ENCODE data around the gene NAPA. TPM values are rescaled to one million over a fixed set of nuclear protein-coding genes. Genes with fewer than 3 reads are reported as not detected.
A peak's percentile ranks its signal among the peaks of the same experiment; 100 is the strongest.

The NAPA gene
- polyA plus RNA-seq, 3 donors, result 77.5 to 135 (median 111) TPM

DNA sequence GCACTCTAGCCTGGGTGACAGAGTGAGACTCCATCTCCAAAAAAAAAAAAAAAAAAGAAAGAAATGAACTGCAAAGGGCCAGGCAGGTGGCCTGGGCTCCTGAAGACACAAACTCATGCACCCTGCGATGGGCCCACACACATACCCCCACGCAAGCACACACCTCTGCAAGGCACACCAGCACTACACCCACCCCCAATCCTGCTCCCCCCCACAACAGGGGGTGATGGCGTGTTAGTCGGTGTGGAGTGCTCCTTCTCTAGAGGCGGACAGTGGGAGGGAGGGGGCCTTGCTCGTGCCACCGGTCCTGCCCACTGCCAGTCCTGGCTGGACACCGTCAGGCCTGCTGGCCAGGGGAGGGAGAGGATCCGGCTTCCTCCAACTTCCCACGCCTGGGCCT lies 41.5 kb downstream of the NAPA start:
- Histone ChIP-seq H2AFZ (ENCODE audit: insufficient read depth, low read depth, low read length, poor library complexity, severe bottlenecking) (no peak overlapping the region), H3K27ac (ENCODE audit: low read depth in 1 of 2, low read length in 2 of 2) (no peak overlapping the region), H3K27me3 (ENCODE audit: control insufficient read depth in 2 of 2, insufficient read depth in 2 of 2, low read length in 2 of 2) (peaks cover 16 to 43% of the 10 kb centered on the region in 2 donors), H3K4me3 (replicated peaks in 1 of 3; ENCODE audit: low read depth in 2 of 3, low read length in 3 of 3) (no peak overlapping the region), H4K20me1 (ENCODE audit: insufficient read depth, low read length) (no peaks in the 10 kb centered on the region), H3K4me1 (ENCODE audit: control insufficient read depth in 1 of 2, insufficient read depth in 2 of 2, low read length in 2 of 2) (no peaks in the 10 kb centered on the region), H3K4me2 (replicated peaks; ENCODE audit: extremely low read depth, low read length, poor library complexity, severe bottlenecking) (no peak overlapping the region), H3K9ac (ENCODE audit: insufficient read depth, low read length, poor library complexity, severe bottlenecking) (no peak overlapping the region), H3K9me3 (replicated peaks in 1 of 2; ENCODE audit: control insufficient read depth in 1 of 2, insufficient read depth in 1 of 2, low read length in 2 of 2) (peaks cover 0 to 12% of the 10 kb centered on the region in 2 donors), H3K79me2 (ENCODE audit: insufficient read depth, low read length) (no peaks in the 10 kb centered on the region), H3K36me3 (replicated peaks in 1 of 2; ENCODE audit: control insufficient read depth in 1 of 2, insufficient read depth in 2 of 2, low read length in 2 of 2) (no peaks in the 10 kb centered on the region)
- 100% methylated on average over 5 of the region's 10 CpGs for WGBS (ENCODE audit: insufficient coverage)
- Mint-ChIP-seq H3K4me1 (peaks cover 7% of the 10 kb centered on the region), H3K27ac (no peak overlapping the region), H3K36me3 (peaks cover 2 to 4% of the 10 kb centered on the region in 2 donors), H3K9me3 (peaks cover 0 to 5% (median 2%) of the 10 kb centered on the region in 7 donors), H3K27me3 (ENCODE audit: low read depth in 3 of 3) (peaks cover 45 to 49% (median 45%) of the 10 kb centered on the region in 3 donors), H3K4me3 (no peak overlapping the region)
- intact Hi-C loops (cut with micrococcal nuclease), result no loop called here
- no peak for DNase-seq
- TF ChIP-seq, protein P1, sequence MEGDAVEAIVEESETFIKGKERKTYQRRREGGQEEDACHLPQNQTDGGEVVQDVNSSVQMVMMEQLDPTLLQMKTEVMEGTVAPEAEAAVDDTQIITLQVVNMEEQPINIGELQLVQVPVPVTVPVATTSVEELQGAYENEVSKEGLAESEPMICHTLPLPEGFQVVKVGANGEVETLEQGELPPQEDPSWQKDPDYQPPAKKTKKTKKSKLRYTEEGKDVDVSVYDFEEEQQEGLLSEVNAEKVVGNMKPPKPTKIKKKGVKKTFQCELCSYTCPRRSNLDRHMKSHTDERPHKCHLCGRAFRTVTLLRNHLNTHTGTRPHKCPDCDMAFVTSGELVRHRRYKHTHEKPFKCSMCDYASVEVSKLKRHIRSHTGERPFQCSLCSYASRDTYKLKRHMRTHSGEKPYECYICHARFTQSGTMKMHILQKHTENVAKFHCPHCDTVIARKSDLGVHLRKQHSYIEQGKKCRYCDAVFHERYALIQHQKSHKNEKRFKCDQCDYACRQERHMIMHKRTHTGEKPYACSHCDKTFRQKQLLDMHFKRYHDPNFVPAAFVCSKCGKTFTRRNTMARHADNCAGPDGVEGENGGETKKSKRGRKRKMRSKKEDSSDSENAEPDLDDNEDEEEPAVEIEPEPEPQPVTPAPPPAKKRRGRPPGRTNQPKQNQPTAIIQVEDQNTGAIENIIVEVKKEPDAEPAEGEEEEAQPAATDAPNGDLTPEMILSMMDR (IDR thresholded peaks at IDR 0.05), result no peak

GRCh38 chr19:47471733-47472457 lies 43.0 kb downstream of the NAPA start, which contains the start of gene SLC8A2:
Gene SLC8A2 (minus strand): TSS chr19:47471893. CDS start chr19:47466403, 5,490 bp downstream.
- WGBS (ENCODE audit: insufficient coverage), result 15% methylated on average over 8 of the region's 29 CpGs
- TF ChIP-seq, protein P1 (IDR thresholded peaks at IDR 0.05), result no peak
- peak in 2 of 3 donors; percentile 15 to 25 for DNase-seq
- H3K4me2 ChIP-seq (replicated peaks; ENCODE audit: extremely low read depth, low read length, poor library complexity, severe bottlenecking), result peak within 1 kb of the TSS; percentile 19
- H3K27me3 ChIP-seq (ENCODE audit: control insufficient read depth in 2 of 2, insufficient read depth in 2 of 2, low read length in 2 of 2), result peaks cover 16 to 54% of the 10 kb centered on the region in 2 donors
- no peaks in the 10 kb centered on the region for H3K36me3 ChIP-seq (replicated peaks in 1 of 2; ENCODE audit: control insufficient read depth in 1 of 2, insufficient read depth in 2 of 2, low read length in 2 of 2)
- H3K27me3 Mint-ChIP-seq (ENCODE audit: low read depth in 3 of 3), result peaks cover 55 to 59% (median 56%) of the 10 kb centered on the region in 3 donors
- H3K4me1 Mint-ChIP-seq, result peaks cover 7% of the 10 kb centered on the region
- no peak within 1 kb of the TSS for H3K9ac ChIP-seq (ENCODE audit: insufficient read depth, low read length, poor library complexity, severe bottlenecking)
- no peaks in the 10 kb centered on the region for H3K79me2 ChIP-seq (ENCODE audit: insufficient read depth, low read length)
- no peak within 1 kb of the TSS for H3K4me3 ChIP-seq (replicated peaks in 1 of 3; ENCODE audit: low read depth in 2 of 3, low read length in 3 of 3)
- no peak within 1 kb of the TSS for H3K27ac ChIP-seq (ENCODE audit: low read depth in 1 of 2, low read length in 2 of 2)
- H3K36me3 Mint-ChIP-seq, result peaks cover 2 to 4% of the 10 kb centered on the region in 2 donors
- H3K9me3 Mint-ChIP-seq, result peaks cover 0 to 6% (median 3%) of the 10 kb centered on the region in 7 donors
- H3K4me1 ChIP-seq (ENCODE audit: control insufficient read depth in 1 of 2, insufficient read depth in 2 of 2, low read length in 2 of 2), result no peaks in the 10 kb centered on the region
- H2AFZ ChIP-seq (ENCODE audit: insufficient read depth, low read depth, low read length, poor library complexity, severe bottlenecking), result no peak within 1 kb of the TSS
- H4K20me1 ChIP-seq (ENCODE audit: insufficient read depth, low read length), result no peaks in the 10 kb centered on the region
- intact Hi-C loops (cut with micrococcal nuclease), result no loop called here
- peaks cover 0 to 12% of the 10 kb centered on the region in 2 donors for H3K9me3 ChIP-seq (replicated peaks in 1 of 2; ENCODE audit: control insufficient read depth in 1 of 2, insufficient read depth in 1 of 2, low read length in 2 of 2)
- peak within 1 kb of the TSS in 1 of 7 donors; percentile 19 for H3K27ac Mint-ChIP-seq
- H3K4me3 Mint-ChIP-seq, result peak within 1 kb of the TSS; percentile 31 to 82

All from CD14-positive monocyte (primary cell).